HCT116 (cell line): ENCODE results near the gene PGPEP1. TPM values are rescaled to one million over a fixed set of nuclear protein-coding genes. Genes with fewer than 3 reads are reported as not detected.

Experiments used
- ATAC-seq: fragments of 200-7000 bp; cut with Tn5 transposase; 2 replicates; pipeline ENCODE4 v1.9.1; 2020; ENCODE audit warnings: mild to moderate bottlenecking, moderate library complexity
- BruUV-seq: library from RNA; stranded (reverse); fragments of 400-500 nt; replicated peaks from 2 replicates; lab custom pipeline; 2021; lab: Mats Ljungman, UMichigan
- CTCF ChIA-PET: fragments of 300-600 bp; sonication (Branson Sonifier 250); formaldehyde crosslinking; loops from one replicate; lab custom pipeline; 2021; ENCODE audit warnings: antibody characterized with exemption; lab: Charles Lee
- POLR2A ChIA-PET: fragments of 300-600, 350-600 bp; sonication (Branson Sonifier 250); formaldehyde crosslinking; loops from one replicate; lab custom pipeline; 2021; ENCODE audit warnings: antibody characterized with exemption; lab: Charles Lee
- RAD21 ChIA-PET, 2 experiments: fragments of 300-600 bp; sonication (Branson Sonifier 250); formaldehyde crosslinking; loops; one replicate each; lab custom pipeline; 2023; ENCODE audit warnings: low total read pairs in 2 of 2; ENCODE audit not compliant: uncharacterized antibody in 2 of 2, unreplicated experiment in 2 of 2, low non-redundant PET in 1 of 2; lab: Charles Lee
- DNase-seq: peaks from one replicate; pipeline ENCODE4 v3.0.0-alpha.2; 2010; ENCODE audit warnings: low read depth, low spot score
- H2AFZ ChIP-seq: fragments of 200-600 bp; shearing (Covaris generic), sonication (generic); 2 replicates; pipeline ENCODE4 v1.6.1; 2017; ENCODE audit warnings: low read depth, mixed run types, mixed read lengths, antibody characterized with exemption, low read length; ENCODE audit not compliant: poor library complexity, severe bottlenecking
- H3K27ac ChIP-seq: 2 replicates; pipeline ENCODE4 v1.5.1; 2012; ENCODE audit warnings: low read depth, low read length
- H3K27me3 ChIP-seq: fragments of 200-600 bp; sonication (generic); 2 replicates; pipeline ENCODE4 v1.6.1; 2016; ENCODE audit warnings: mixed run types, low read length, mixed read lengths; ENCODE audit not compliant: insufficient read depth
- H3K36me3 ChIP-seq, 2 experiments: fragments of 200-500 bp in 1 of 2; fragments of 200-600 bp in 1 of 2; sonication (Bioruptor generic) in 1 of 2; sonication (generic) in 1 of 2; 2 replicates each; pipeline versions ENCODE4 v1.5.1 to v1.6.1; 2014 to 2016; ENCODE audit warnings: low read length in 2 of 2, inconsistent platforms in 1 of 2, mixed read lengths in 1 of 2, mixed run types in 1 of 2; ENCODE audit not compliant: insufficient read depth in 2 of 2, control insufficient read depth in 1 of 2
- H3K4me1 ChIP-seq, 2 experiments: fragments of 200-600 bp in 1 of 2; sonication (generic) in 1 of 2; 2 replicates each; pipeline versions ENCODE4 v1.5.1 to v1.6.1; 2012 to 2017; ENCODE audit warnings: low read length in 2 of 2, inconsistent platforms in 1 of 2, mild to moderate bottlenecking in 1 of 2, mixed read lengths in 1 of 2, mixed run types in 1 of 2, moderate library complexity in 1 of 2; ENCODE audit not compliant: insufficient read depth in 2 of 2, control insufficient read depth in 1 of 2
- H3K4me2 ChIP-seq: fragments of 200-600 bp; sonication (generic); 2 replicates; pipeline ENCODE4 v1.6.1; 2017; ENCODE audit warnings: mixed run types, low read length, mixed read lengths
- H3K4me3 ChIP-seq, 2 experiments: fragments of 200-600 bp in 1 of 2; sonication (generic) in 1 of 2; replicated peaks in 1 of 2; 2 replicates each; pipeline ENCODE4 v1.5.1; 2011 to 2016; ENCODE audit warnings: low read length in 2 of 2, control low read depth in 1 of 2, low read depth in 1 of 2, mild to moderate bottlenecking in 1 of 2, mixed read lengths in 1 of 2, mixed run types in 1 of 2
- H3K79me2 ChIP-seq: fragments of 200-600 bp; sonication (generic); 2 replicates; pipeline ENCODE4 v1.6.1; 2017; ENCODE audit warnings: mild to moderate bottlenecking, mixed run types, low read length, moderate library complexity, mixed read lengths; ENCODE audit not compliant: insufficient read depth
- H3K9ac ChIP-seq: fragments of 200-600 bp; sonication (generic); 2 replicates; pipeline ENCODE4 v1.6.1; 2016; ENCODE audit warnings: low read length, mixed read lengths
- H3K9me2 ChIP-seq: fragments of 200-600 bp; sonication (generic), shearing (Covaris generic); 2 replicates; pipeline ENCODE4 v1.6.1; 2017; ENCODE audit warnings: mixed run types, mild to moderate bottlenecking, moderate library complexity; ENCODE audit not compliant: insufficient read depth
- H3K9me3 ChIP-seq, 2 experiments: fragments of 200-500 bp in 1 of 2; fragments of 200-600 bp in 1 of 2; sonication (Bioruptor generic) in 1 of 2; sonication (generic) in 1 of 2; 2 replicates each; pipeline ENCODE4 v1.6.1; 2014 to 2017; ENCODE audit warnings: low read length in 2 of 2, mixed read lengths in 2 of 2, inconsistent platforms in 1 of 2, low read depth in 1 of 2, mild to moderate bottlenecking in 1 of 2, mixed run types in 1 of 2, moderate library complexity in 1 of 2; ENCODE audit not compliant: control insufficient read depth in 1 of 2, insufficient read depth in 1 of 2
- H4K20me1 ChIP-seq: fragments of 200-600 bp; sonication (generic), shearing (Covaris generic); 2 replicates; pipeline ENCODE4 v1.6.1; 2017; ENCODE audit warnings: mixed run types, mild to moderate bottlenecking, moderate library complexity; ENCODE audit not compliant: insufficient read depth
- EGR1 ChIP-seq: IDR thresholded peaks from 2 replicates; pipeline ENCODE4 v1.6.1; 2012; ENCODE audit warnings: low read depth
- ELF1 ChIP-seq: IDR thresholded peaks from 2 replicates; pipeline ENCODE4 v1.6.1; 2012; ENCODE audit warnings: low read depth, borderline replicate concordance
- EZH2phosphoT487 ChIP-seq: fragments of 200-600 bp; IDR thresholded peaks from 2 replicates; pipeline ENCODE4 v1.6.1; 2018; ENCODE audit warnings: antibody characterized with exemption, borderline replicate concordance
- FOSL1 ChIP-seq: IDR thresholded peaks from 2 replicates; pipeline ENCODE4 v1.6.1; 2012; ENCODE audit warnings: low read depth
- MAX ChIP-seq: IDR thresholded peaks from 2 replicates; pipeline ENCODE4 v1.6.1; 2012
- POLR2A ChIP-seq: IDR thresholded peaks from 2 replicates; pipeline ENCODE4 v1.7.0; 2011; ENCODE audit warnings: borderline replicate concordance; ENCODE audit not compliant: insufficient read depth, insufficient read length; ENCODE audit errors: extremely low read depth
- RAD21 ChIP-seq: IDR thresholded peaks from 2 replicates; pipeline ENCODE4 v1.6.1; 2012; ENCODE audit warnings: low read depth, mild to moderate bottlenecking
- REST ChIP-seq: IDR thresholded peaks from 2 replicates; pipeline ENCODE4 v1.6.1; 2012; ENCODE audit warnings: low read depth
- ZNF274 ChIP-seq: fragments of 200-500 bp; sonication (Bioruptor generic); IDR thresholded peaks from 2 replicates; pipeline ENCODE4 v1.6.1; 2014; ENCODE audit warnings: mild to moderate bottlenecking, low read depth, low read length, inconsistent platforms
- intact Hi-C: fragments of 100-400 bp; cut with micrococcal nuclease; formaldehyde crosslinking; loops from 2 replicates; pipeline ENCODE4 v1.10.0; 2022
- total RNA-seq: library from RNA; stranded (reverse); gene quantifications from one replicate; pipeline ENCODE4 v1.2.1, GENCODE V29; 2021; ENCODE audit not compliant: unreplicated experiment

The PGPEP1 gene
- total RNA-seq, 1 experiment from 2014 or later: 30.9 TPM

GRCh38 chr19:18368504-18369222, 28.3 kb downstream of the PGPEP1 start:
- RAD21 ChIA-PET: no interaction called here
- Histone ChIP-seq H3K9me2 (no peaks in the 10 kb centered on the region), H3K9ac (no peak overlapping the region), H3K4me2 (no peak overlapping the region), H2AFZ (no peak overlapping the region), H3K79me2 (no peaks in the 10 kb centered on the region), H3K36me3 (no peaks in the 10 kb centered on the region), H3K4me1 (peaks cover 45 to 58% of the 10 kb centered on the region in 2 experiments), H3K27ac (no peak overlapping the region; the same call in 1 of the 2 replicates), H3K9me3 (no peaks in the 10 kb centered on the region), H4K20me1 (no peaks in the 10 kb centered on the region), H3K4me3 (no peak overlapping the region), H3K27me3 (no peaks in the 10 kb centered on the region)
- no peak for TF ChIP-seq ZNF274
- no peak for TF ChIP-seq ELF1
- no peak for TF ChIP-seq EZH2phosphoT487
- no peak for TF ChIP-seq EGR1
- TF ChIP-seq REST: no peak
- no peak for TF ChIP-seq FOSL1
- TF ChIP-seq POLR2A: no peak
- no peak for TF ChIP-seq RAD21
- no peak for TF ChIP-seq MAX
- POLR2A ChIA-PET: interaction anchor here (1.1 to 9.1 kb wide), 3 partner anchors 12 to 21 kb away, joined by 4 to 58 read pairs (median 6); partner anchors contain the start of gene GDF15
- CTCF ChIA-PET: interaction anchor here (0.7 kb wide), 1 partner anchor 40 kb away, joined by 3 read pairs; no protein-coding TSS in a partner anchor
- DNase-seq: no peak
- no peak for ATAC-seq
- no TSS peak for BruUV-seq
- intact Hi-C loops: no loop called here
